ENCODE results near the gene HDGFL3.

GRCh38 chr15:83158393-83158792, 49.2 kb downstream of the HDGFL3 start:
- TF ChIP-seq CTCF (IDR thresholded peaks at IDR 0.05): no peak
- TF ChIP-seq POLR2A (IDR thresholded peaks at IDR 0.05): no peak
